Aorta (tissue), 5 donors: ENCODE data around the gene UBC. TPM values are rescaled to one million over a fixed set of nuclear protein-coding genes. Genes with fewer than 3 reads are reported as not detected.
A peak's percentile ranks its signal among the peaks of the same experiment; 100 is the strongest.
"Not testable (repeated sequence)": the region's sequence is repeated elsewhere in the genome, so short reads cannot be mapped to it uniquely, and the experiment has no call there.

Experiments used
- ATAC-seq: fragments of 200-7000 bp; cut with Tn5 transposase; one replicate; pipeline ENCODE4 v1.9.1; 2022; ENCODE audit warnings: moderate library complexity; ENCODE audit not compliant: low FRiP score
- DNase-seq, 2 donors: peaks; one replicate each; pipeline ENCODE4 v3.0.0-alpha.2; 2020
- H3K27ac ChIP-seq, 2 donors: one replicate each; pipeline ENCODE4 v1.5.1; 2013; ENCODE audit warnings: low read length in 2 of 2, mild to moderate bottlenecking in 2 of 2, moderate library complexity in 2 of 2, control low read depth in 1 of 2, inconsistent platforms in 1 of 2, low read depth in 1 of 2
- H3K27me3 ChIP-seq, 2 donors: one replicate each; pipeline ENCODE4 v1.6.1; 2013; ENCODE audit warnings: control low read depth in 1 of 2, low read length in 1 of 2, mild to moderate bottlenecking in 1 of 2, moderate library complexity in 1 of 2; ENCODE audit not compliant: insufficient read depth in 2 of 2, control insufficient read depth in 1 of 2
- H3K36me3 ChIP-seq, 2 donors: one replicate each; pipeline ENCODE4 v1.6.1; 2013; ENCODE audit warnings: control low read depth in 1 of 2, low read length in 1 of 2, mild to moderate bottlenecking in 1 of 2; ENCODE audit not compliant: insufficient read depth in 2 of 2, control insufficient read depth in 1 of 2
- H3K4me1 ChIP-seq, 2 donors: one replicate each; pipeline ENCODE4 v1.6.1; 2013; ENCODE audit warnings: low read length in 2 of 2, control low read depth in 1 of 2, mild to moderate bottlenecking in 1 of 2, moderate library complexity in 1 of 2; ENCODE audit not compliant: insufficient read depth in 2 of 2, control insufficient read depth in 1 of 2
- H3K4me3 ChIP-seq, 2 donors: one replicate each; pipeline ENCODE4 v1.5.1; 2013; ENCODE audit warnings: low read length in 2 of 2, control low read depth in 1 of 2, mild to moderate bottlenecking in 1 of 2
- H3K9me3 ChIP-seq: one replicate; pipeline ENCODE4 v1.6.1; 2013; ENCODE audit warnings: mild to moderate bottlenecking, low read length; ENCODE audit not compliant: control insufficient read depth
- WGBS, 2 donors: extraction: QIAGEN DNeasy Blood & Tissue Kit; methylation state at CpG; one replicate each; pipeline ENCODE4 v1.1.7; 2013; 5-methylcytosine and 5-hydroxymethylcytosine counted together
- intact Hi-C, 2 donors: fragments of 100-400 bp; cut with DNase I; formaldehyde crosslinking; loops; one replicate each; pipeline versions ENCODE4 v1.14.2 to v1.15.0; 2022
- polyA plus RNA-seq, 2 donors: library from polyadenylated mRNA; stranded (reverse); fragments of 200-250 nt; gene quantifications; one replicate each; pipeline ENCODE4 v1.2.3, GENCODE V29; 2013
- total RNA-seq, 2 donors: library from RNA; stranded (reverse); fragmentation: NEBNext Ultra II Directional; extraction: Animal tissue kit (Norgen Biotek cat#: 25700); gene quantifications; one replicate each; pipeline ENCODE4 v1.2.1, GENCODE V29; 2021
- donor health status: healthy with polysubstance abuse.
- donor health status: Bipolar disorder and iron deficiency.
- donor health status: DM: no; HTN: no; CAD: no.
- donor health status: DM: no; HTN: no; CAD: no.
- donor health status: DM: yes; HTN: yes; CAD: no.

UBC gene
- total and polyA plus RNA-seq, 4 donors, result 667 to 1,844 (median 1,253) TPM

GRCh38 chr12:124919521-124920352 is 5.3 kb upstream of the UBC start:
- no peaks in the 10 kb centered on the region for H3K9me3 ChIP-seq
- intact Hi-C loops, result no loop called here
- H3K27ac ChIP-seq, result peak overlapping the region in 1 of 2 donors; percentile 85

GRCh38 chr12:124918622-124918988 is 4.2 kb upstream of the UBC start:
- 88 to 89% methylated on average over 3 of the region's 3 CpGs for WGBS, 2 donors
- H3K9me3 ChIP-seq, H3K27me3 ChIP-seq, H3K36me3 ChIP-seq, H3K4me3 ChIP-seq, intact Hi-C loops, H3K4me1 ChIP-seq, ATAC-seq: not testable (repeated sequence)
- H3K27ac ChIP-seq, result peak overlapping the region; percentile 58 to 94
- DNase-seq, result peak; percentile 25 to 40

More at GRCh38 chr12:124919521-124920352, 5.3 kb upstream of the UBC start:
- ATAC-seq, result no peak
- Histone ChIP-seq H3K4me3 (no peak overlapping the region), H3K27me3 (no peaks in the 10 kb centered on the region), H3K4me1 (peaks cover 0 to 2% of the 10 kb centered on the region in 2 donors), H3K36me3 (no peaks in the 10 kb centered on the region)
- peak; percentile 38 to 42 for DNase-seq
- 75 to 76% methylated on average over 17 of the region's 17 CpGs for WGBS, 2 donors

DNA sequence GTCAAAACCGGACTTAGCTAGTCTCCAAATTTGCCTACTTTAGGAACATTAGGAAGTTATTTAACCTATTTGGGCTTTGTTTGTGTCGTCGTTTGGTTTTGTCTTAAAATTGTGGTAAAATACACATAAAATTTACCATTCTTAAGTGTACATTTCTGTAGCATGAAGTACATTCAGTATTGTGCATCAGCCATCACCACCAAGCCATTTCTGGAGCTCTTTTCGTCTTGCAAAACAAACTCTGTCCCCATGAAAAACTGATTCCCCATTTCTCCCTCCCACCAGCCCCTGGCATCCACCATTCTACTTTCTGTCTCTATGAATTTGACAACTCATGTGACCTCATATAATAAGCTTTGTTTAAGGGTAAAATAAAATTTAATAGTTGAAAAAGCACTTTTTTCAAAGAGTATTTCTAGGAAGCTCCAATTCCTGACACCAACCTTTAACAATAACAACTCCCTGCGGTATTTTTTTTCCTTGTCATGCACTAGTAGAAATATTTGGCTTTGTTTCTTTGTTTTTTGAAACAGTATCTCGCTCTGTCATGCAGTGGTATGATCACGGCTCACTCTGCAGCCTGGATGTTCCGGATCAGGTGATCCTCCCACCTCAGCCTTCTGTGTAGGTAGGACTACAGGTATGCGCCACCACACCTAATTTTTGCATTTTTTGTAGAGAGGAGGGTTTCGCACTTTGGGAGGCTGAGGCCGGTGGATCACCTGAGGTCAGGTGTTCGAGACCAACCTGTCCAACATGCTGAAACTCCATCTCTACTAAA is 3.6 kb upstream of the UBC start:
- WGBS, 2 donors, result 35 to 37% methylated on average over 12 of the region's 12 CpGs
- Histone ChIP-seq H3K27ac (peak overlapping the region; percentile 79 to 94), H3K36me3 (peaks cover 0 to 2% of the 10 kb centered on the region in 2 donors), H3K27me3 (no peaks in the 10 kb centered on the region), H3K4me3 (peak overlapping the region in 1 of 2 donors; percentile 38), H3K9me3 (no peaks in the 10 kb centered on the region), H3K4me1 (peaks cover 0 to 2% of the 10 kb centered on the region in 2 donors)
- intact Hi-C loops, result loop anchor here in 1 of 2 donors (2.0 kb wide), 1 partner anchor 21 kb away; no protein-coding TSS in a partner anchor
- ATAC-seq (no peak), DNase-seq (peak; percentile 28 to 40)

GRCh38 chr12:124917135-124917840 is 2.8 kb upstream of the UBC start:
- H3K36me3 ChIP-seq, result peaks cover 0 to 2% of the 10 kb centered on the region in 2 donors
- peak overlapping the region; percentile 100 for H3K27ac ChIP-seq
- peak overlapping the region in 1 of 2 donors; percentile 58 for H3K4me3 ChIP-seq
- H3K9me3 ChIP-seq, result peaks cover 1% of the 10 kb centered on the region
- peaks cover 0 to 2% of the 10 kb centered on the region in 2 donors for H3K4me1 ChIP-seq
- peak; percentile 93 for ATAC-seq
- no peaks in the 10 kb centered on the region for H3K27me3 ChIP-seq
- WGBS, 2 donors, result 0% methylated on average over 19 of the region's 19 CpGs
- DNase-seq, result peak; percentile 97 to 99
- intact Hi-C loops, result loop anchor here in 1 of 2 donors (2.0 kb wide), 1 partner anchor 22 kb away; no protein-coding TSS in a partner anchor

- ATAC-seq (peak; percentile 63), DNase-seq (peak; percentile 81 to 88)
- H3K27ac ChIP-seq, result peak overlapping the region; percentile 100
- WGBS, 2 donors, result 6% methylated on average over 5 of the region's 5 CpGs
- peaks cover 0 to 2% of the 10 kb centered on the region in 2 donors for H3K4me1 ChIP-seq
- intact Hi-C loops, result loop anchor here in 1 of 2 donors (2.0 kb wide), 1 partner anchor 22 kb away; no protein-coding TSS in a partner anchor
- H3K27me3 ChIP-seq, result no peaks in the 10 kb centered on the region
- H3K36me3 ChIP-seq, result peaks cover 0 to 2% of the 10 kb centered on the region in 2 donors
- H3K9me3 ChIP-seq, result peaks cover 1% of the 10 kb centered on the region
- peak overlapping the region in 1 of 2 donors; percentile 58 for H3K4me3 ChIP-seq
These were observed 2.1 kb upstream of the UBC start for GRCh38 chr12:124916374-124917134.

GRCh38 chr12:124915239-124916236 is 1.1 kb upstream of the UBC start:
- Histone ChIP-seq H3K4me3 (peak overlapping the region; percentile 21 to 64), H3K27ac (peak overlapping the region; percentile 84 to 99), H3K27me3 (no peaks in the 10 kb centered on the region), H3K36me3 (peaks cover 5 to 7% of the 10 kb centered on the region in 2 donors), H3K9me3 (peaks cover 1% of the 10 kb centered on the region), H3K4me1 (peaks cover 0 to 2% of the 10 kb centered on the region in 2 donors)
- WGBS, 2 donors, result 3% methylated on average over 21 of the region's 21 CpGs
- DNase-seq (peak; percentile 74 to 81), ATAC-seq (no peak)
- intact Hi-C loops, result loop anchor here in 1 of 2 donors (2.0 kb wide), 1 partner anchor 23 kb away; no protein-coding TSS in a partner anchor
